Adipose tissue (tissue), 3 donors: ENCODE data around the gene GDF2. TPM values are rescaled to one million over a fixed set of nuclear protein-coding genes. Genes with fewer than 3 reads are reported as not detected.

Experiments used
- H3K27ac ChIP-seq: one replicate; pipeline ENCODE4 v1.5.1; 2013; ENCODE audit warnings: low read depth, low read length
- WGBS, 3 donors: extraction: QIAGEN DNeasy Blood & Tissue Kit; methylation state at CpG; one replicate each; pipeline ENCODE4 v1.1.7; 2013; 5-methylcytosine and 5-hydroxymethylcytosine counted together
- polyA plus RNA-seq, 3 donors: library from polyadenylated mRNA; stranded (reverse); fragments of 200-250 nt; gene quantifications; one replicate each; pipeline ENCODE4 v1.2.3, GENCODE V29; 2013
- donor health status: healthy with polysubstance abuse.
- donor health status: Bipolar disorder and iron deficiency.
- donor health status: healthy.

The GDF2 gene
- polyA plus RNA-seq, 3 donors, result not detected

DNA sequence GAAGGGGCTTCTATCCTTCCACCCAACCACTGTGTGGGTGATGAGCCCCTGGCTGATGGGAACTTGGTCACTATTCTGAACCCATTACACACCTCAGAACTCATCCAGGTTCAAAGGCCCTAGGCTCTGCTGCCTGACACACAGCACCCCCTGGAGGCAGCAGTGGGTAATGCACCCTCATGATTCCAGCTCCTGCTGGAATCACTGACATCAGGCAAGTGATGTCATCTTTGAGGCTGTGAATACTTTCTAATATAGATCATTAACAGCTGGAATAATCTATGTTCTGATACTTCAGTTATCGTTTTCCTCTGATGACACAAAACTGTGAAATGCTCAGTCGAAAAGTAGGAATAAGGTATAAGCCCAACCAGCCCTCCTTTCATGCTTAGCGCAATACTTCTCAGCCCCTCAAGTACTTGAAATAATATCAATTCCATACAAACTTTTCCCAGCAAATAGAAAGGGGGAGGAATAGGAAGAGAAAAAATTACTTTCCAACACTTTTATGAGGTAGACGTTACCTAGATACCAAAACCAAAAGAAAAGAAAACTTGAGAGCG is 18.4 kb downstream of the GDF2 start:
- no peak overlapping the region for H3K27ac ChIP-seq
- 64 to 71% (median 68%) methylated on average over 5 of the region's 5 CpGs for WGBS, 3 donors

DNA sequence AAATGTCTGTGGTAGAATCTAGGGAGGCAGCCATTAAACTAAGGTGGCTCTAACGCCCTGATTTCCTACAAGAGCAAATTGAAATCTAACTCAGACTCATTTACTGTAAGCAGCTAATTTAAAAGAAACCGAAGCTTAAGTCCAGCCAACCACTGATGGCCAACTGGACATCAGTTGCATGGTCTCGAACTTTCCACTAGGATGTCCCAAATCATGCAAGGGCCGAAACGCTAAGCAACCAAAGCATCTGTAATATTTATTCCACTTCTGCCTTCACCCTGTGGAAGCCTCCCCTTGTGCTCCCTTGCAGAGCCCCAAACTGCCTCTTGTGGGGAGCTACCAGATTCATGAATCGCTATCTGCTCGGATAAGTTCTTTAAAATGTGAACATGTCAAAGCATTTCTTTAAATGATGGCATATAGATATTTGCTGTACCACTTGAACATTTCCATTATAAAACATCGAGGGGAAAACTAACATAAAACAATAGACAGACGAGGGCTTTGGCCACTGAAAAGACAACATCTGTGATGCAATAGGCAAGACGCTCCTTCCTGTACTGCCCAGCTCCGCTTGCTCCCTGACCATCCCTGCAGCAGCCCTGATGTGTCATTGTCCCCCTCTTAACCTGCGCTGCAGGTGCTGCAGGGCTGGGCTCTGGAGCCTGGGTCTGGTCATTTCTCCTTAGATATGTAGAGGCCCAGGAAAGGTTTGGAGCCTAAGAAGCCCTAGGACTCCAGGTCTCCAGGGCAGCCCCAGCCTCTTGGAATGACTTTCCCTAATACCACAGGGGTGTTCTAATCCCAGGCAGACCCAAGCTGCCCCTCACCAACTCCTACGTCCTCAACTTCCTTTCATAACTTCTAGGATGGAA is 23.0 kb downstream of the GDF2 start:
- WGBS, 3 donors, result 86 to 91% (median 86%) methylated on average over 13 of the region's 13 CpGs
- no peak overlapping the region for H3K27ac ChIP-seq

DNA sequence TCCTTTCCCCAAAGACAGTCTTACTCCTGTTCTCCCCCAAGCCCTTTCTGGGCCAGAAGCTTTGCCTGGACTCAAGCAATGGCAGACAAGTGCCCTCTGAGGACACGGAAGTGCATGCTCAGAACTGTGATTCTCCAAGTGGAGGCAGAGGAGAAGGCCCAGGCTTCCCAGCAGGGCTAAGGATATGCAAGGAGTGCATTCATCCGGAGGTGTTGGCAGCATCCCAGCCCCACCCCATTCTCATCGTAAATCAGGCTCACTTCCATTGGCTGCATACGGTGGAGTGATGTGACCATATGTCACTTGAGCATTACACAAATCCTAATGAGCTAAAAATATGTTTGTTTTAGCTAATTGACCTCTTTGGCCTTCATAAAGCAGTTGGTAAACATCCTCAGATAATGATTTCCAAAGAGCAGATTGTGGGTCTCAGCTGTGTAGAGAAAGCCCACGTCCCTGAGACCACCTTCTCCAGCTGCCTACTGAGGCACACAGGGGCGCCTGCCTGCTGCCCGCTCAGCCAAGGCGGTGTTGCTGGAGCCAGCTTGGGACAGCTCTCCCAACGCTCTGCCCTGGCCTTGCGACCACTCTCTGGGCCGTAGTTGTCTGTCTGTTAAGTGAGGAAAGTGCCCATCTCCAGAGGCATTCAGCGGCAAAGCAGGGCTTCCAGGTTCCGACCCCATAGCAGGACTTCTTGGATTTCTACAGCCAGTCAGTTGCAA is 24.5 kb downstream of the GDF2 start:
- no peak overlapping the region for H3K27ac ChIP-seq
- WGBS, 3 donors, result 73 to 83% (median 77%) methylated on average over 13 of the region's 13 CpGs

DNA sequence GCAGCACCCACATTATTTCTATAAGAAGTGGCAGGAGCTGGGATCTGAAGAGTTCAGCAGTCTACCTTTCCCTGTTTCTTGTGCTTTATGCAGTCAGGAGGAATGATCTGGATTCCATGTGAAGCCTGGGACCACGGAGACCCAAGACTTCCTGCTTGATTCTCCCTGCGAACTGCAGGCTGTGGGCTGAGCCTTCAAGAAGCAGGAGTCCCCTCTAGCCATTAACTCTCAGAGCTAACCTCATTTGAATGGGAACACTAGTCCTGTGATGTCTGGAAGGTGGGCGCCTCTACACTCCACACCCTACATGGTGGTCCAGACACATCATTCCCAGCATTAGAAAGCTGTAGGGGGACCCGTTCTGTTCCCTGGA is 25.0 kb downstream of the GDF2 start:
- 75 to 78% (median 76%) methylated on average over 4 of the region's 4 CpGs for WGBS, 3 donors
- H3K27ac ChIP-seq, result no peak overlapping the region

DNA sequence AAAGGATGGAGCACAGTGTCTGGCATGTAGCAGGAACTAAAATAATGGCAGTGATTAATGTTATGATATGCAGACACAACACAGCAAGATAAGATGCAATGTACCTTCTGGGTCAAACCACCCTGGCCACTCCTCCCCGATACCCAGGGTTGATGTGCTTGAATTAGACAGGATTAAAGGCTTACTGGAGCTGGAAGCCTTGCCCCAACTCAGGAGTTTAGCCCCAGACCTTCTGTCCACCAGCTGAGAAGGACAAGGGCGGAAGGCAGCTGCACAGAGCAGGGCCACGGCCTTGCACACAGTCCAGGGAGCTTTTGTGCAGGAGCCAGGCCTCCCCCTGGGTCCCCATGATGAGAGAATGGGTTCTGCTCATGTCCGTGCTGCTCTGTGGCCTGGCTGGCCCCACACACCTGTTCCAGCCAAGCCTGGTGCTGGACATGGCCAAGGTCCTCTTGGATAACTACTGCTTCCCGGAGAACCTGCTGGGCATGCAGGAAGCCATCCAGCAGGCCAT is 25.9 kb downstream of the GDF2 start, which contains the start of gene RBP3:
TSS of gene RBP3 (plus strand) at position 226 of the 514 bp plus-strand sequence. CDS start at position 348, 122 bp downstream.
- H3K27ac ChIP-seq, result no peak within 1 kb of the TSS
- 84 to 90% (median 88%) methylated on average over 5 of the region's 5 CpGs for WGBS, 3 donors

DNA sequence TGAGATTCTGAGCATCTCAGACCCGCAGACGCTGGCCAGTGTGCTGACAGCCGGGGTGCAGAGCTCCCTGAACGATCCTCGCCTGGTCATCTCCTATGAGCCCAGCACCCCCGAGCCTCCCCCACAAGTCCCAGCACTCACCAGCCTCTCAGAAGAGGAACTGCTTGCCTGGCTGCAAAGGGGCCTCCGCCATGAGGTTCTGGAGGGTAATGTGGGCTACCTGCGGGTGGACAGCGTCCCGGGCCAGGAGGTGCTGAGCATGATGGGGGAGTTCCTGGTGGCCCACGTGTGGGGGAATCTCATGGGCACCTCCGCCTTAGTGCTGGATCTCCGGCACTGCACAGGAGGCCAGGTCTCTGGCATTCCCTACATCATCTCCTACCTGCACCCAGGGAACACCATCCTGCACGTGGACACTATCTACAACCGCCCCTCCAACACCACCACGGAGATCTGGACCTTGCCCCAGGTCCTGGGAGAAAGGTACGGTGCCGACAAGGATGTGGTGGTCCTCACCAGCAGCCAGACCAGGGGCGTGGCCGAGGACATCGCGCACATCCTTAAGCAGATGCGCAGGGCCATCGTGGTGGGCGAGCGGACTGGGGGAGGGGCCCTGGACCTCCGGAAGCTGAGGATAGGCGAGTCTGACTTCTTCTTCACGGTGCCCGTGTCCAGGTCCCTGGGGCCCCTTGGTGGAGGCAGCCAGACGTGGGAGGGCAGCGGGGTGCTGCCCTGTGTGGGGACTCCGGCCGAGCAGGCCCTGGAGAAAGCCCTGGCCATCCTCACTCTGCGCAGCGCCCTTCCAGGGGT is 26.6 kb downstream of the GDF2 start:
- WGBS, 3 donors, result 90 to 91% (median 91%) methylated on average over 36 of the region's 36 CpGs

DNA sequence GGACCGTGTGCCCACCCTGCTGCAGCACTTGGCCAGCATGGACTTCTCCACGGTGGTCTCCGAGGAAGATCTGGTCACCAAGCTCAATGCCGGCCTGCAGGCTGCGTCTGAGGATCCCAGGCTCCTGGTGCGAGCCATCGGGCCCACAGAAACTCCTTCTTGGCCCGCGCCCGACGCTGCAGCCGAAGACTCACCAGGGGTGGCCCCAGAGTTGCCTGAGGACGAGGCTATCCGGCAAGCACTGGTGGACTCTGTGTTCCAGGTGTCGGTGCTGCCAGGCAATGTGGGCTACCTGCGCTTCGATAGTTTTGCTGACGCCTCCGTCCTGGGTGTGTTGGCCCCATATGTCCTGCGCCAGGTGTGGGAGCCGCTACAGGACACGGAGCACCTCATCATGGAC is 27.3 kb downstream of the GDF2 start:
- no peak overlapping the region for H3K27ac ChIP-seq
- WGBS, 3 donors, result 92 to 94% (median 93%) methylated on average over 22 of the region's 22 CpGs

More for the DNA sequence above, 26.6 kb downstream of the GDF2 start:
- H3K27ac ChIP-seq, result no peak overlapping the region

DNA sequence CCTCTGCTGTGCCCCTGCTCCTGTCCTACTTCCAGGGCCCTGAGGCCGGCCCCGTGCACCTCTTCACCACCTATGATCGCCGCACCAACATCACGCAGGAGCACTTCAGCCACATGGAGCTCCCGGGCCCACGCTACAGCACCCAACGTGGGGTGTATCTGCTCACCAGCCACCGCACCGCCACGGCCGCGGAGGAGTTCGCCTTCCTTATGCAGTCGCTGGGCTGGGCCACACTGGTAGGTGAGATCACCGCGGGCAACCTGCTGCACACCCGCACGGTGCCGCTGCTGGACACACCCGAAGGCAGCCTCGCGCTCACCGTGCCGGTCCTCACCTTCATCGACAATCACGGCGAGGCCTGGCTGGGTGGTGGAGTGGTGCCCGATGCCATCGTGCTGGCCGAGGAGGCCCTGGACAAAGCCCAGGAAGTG is 27.7 kb downstream of the GDF2 start:
- H3K27ac ChIP-seq, result no peak overlapping the region
- 95 to 97% (median 97%) methylated on average over 31 of the region's 31 CpGs for WGBS, 3 donors

DNA sequence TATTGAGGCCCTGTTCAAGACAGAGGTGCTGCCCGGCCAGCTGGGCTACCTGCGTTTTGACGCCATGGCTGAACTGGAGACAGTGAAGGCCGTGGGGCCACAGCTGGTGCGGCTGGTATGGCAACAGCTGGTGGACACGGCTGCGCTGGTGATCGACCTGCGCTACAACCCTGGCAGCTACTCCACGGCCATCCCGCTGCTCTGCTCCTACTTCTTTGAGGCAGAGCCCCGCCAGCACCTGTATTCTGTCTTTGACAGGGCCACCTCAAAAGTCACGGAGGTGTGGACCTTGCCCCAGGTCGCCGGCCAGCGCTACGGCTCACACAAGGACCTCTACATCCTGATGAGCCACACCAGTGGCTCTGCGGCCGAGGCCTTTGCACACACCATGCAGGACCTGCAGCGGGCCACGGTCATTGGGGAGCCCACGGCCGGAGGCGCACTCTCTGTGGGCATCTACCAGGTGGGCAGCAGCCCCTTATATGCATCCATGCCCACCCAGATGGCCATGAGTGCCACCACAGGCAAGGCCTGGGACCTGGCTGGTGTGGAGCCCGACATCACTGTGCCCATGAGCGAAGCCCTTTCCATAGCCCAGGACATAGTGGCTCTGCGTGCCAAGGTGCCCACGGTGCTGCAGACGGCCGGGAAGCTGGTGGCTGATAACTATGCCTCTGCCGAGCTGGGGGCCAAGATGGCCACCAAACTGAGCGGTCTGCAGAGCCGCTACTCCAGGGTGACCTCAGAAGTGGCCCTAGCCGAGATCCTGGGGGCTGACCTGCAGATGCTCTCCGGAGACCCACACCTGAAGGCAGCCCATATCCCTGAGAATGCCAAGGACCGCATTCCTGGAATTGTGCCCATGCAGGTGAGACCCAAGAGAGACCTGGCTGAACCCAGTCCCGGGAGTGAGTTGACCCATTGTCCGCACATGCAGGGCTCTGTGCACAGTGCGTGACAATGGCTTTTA is 28.7 kb downstream of the GDF2 start:
- WGBS, 3 donors, result 94 to 95% (median 95%) methylated on average over 39 of the region's 39 CpGs
- H3K27ac ChIP-seq, result no peak overlapping the region

DNA sequence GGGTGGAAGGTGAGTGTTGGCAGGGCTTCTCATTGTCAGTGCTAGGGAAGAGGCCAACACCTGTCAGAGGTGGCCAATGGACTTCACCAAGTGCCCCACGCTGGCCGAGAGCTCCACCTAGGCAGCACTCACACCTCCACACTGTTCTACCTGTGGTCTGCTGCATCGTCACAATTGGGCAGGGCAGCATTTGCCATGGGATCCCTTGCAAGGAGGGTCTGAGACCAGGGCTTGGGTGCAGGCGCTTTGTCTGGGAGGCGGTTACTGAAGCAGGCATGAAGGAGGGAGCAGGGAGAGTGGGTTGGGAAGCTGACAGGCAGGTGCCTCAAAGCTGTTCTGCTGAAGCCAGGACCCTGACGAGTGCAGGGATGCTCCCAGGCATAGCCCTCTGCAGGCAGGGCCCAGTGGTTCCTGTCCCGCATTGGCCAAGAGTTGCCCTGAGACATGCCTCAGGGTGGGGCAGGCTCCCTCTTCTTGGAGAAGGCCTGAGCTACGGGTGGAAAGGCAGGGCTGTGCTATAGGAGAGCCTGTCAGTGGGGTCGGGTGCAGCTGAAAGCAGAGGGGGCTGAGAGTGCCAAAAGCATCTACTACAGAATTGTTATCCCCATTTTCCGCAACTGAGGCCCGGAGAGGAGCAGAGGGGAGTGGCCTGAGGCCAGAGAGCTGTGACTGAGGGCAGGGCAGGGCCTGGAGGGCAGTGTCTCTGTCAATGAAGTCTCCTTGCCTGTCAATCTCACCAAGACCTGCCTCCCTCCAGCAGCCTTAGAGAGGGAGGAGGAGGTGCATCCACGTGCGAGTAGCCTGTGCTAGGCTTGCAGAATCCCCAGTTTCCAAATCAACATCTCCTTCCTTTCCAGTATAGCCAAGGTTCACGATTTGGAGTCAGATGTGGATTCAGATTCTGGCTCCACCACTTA is 29.9 kb downstream of the GDF2 start:
- H3K27ac ChIP-seq, result no peak overlapping the region
- WGBS, 3 donors, result 81 to 83% (median 82%) methylated on average over 14 of the region's 14 CpGs

DNA sequence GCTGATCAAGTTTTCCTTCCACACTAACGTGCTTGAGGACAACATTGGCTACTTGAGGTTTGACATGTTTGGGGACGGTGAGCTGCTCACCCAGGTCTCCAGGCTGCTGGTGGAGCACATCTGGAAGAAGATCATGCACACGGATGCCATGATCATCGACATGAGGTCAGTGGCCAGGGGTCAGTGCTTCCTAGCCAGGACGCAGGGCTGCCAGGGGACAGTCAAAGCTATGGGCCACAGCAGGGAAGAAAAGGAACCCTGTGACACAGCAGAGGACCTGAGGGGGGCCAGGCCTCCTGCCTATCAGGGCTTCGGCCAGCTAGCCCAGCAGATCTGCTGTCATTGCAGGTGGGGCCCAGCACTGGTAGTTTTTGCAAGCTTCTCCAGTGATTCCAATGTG is 31.1 kb downstream of the GDF2 start:
- WGBS, 3 donors, result 89 to 90% (median 89%) methylated on average over 6 of the region's 6 CpGs
- no peak overlapping the region for H3K27ac ChIP-seq

DNA sequence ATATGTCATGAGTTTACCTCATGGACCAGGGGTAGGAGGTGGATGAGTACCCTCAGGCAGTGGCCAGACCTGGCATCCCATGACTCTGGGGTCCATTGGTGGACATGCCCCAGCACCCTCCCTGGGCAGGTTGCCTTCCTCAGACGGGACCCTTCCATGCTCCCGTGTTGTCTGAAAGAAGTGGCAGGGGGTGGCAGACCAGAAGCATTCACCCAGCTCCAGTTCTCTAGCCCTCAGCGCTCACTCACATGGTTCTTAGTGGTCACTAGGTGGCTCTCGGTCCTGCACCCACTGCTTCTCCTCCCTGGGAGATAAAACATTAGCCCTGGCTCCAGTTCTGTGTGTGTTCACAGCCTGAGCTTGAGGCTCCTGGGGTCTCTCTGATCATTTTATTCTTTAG is 31.9 kb downstream of the GDF2 start:
- whole genome bisulfite sequencing, 3 donors, result 55 to 74% (median 66%) methylated on average over 4 of the region's 4 CpGs
- no peak overlapping the region for H3K27ac ChIP-seq

DNA sequence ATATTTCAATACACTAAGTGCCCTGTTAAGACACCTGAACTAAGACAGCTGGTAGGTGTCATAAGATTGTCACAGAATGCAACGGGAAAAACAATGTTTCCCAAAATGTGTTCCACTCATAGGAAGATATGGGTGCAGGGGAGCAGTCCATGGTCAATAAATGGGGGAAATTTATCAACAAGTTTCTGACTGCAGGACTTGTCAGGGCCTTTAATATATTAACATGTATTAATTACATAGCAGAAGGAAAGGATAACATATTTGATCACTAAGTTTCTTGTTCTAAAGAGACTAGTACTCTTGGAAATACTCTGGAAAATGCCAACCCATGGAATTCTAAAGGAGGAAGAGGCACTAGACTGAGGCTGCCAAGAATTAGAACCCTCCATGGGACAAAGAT is 32.6 kb downstream of the GDF2 start:
- WGBS, 3 donors, result 78 to 91% (median 81%) methylated on average over 1 of the region's 1 CpG
- H3K27ac ChIP-seq, result no peak overlapping the region

DNA sequence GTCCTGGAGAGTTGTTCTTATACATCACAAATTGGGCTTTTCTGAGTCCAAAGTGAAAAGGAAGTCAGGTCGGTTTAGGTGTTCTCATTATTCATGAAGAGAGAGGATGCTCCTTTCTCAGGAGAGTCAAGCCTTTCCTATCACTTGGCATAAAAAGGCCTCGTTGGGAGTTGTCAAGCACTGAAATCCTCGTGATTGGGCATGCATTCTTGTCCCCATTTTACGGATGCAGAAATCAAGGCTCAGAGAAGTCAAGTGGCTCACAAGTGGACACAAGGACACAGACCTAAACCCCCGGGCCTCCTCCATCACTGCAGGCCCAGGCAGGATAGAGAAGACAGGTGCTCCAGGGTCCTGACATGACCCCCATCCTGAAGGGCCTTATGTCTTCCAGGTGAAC is 34.5 kb downstream of the GDF2 start:
- 82 to 87% (median 82%) methylated on average over 5 of the region's 5 CpGs for WGBS, 3 donors
- no peak overlapping the region for H3K27ac ChIP-seq

DNA sequence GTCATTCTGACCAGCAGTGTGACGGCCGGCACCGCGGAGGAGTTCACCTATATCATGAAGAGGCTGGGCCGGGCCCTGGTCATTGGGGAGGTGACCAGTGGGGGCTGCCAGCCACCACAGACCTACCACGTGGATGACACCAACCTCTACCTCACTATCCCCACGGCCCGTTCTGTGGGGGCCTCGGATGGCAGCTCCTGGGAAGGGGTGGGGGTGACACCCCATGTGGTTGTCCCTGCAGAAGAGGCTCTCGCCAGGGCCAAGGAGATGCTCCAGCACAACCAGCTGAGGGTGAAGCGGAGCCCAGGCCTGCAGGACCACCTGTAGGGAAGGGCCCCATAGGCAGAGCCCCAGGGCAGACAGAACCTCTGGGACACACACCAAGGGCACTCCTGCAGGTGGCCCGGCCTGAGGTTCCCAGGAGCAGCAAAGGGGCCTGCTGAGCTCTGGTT is 34.9 kb downstream of the GDF2 start:
- no peak overlapping the region for H3K27ac ChIP-seq
- WGBS, 3 donors, result 94 to 97% (median 95%) methylated on average over 12 of the region's 12 CpGs

DNA sequence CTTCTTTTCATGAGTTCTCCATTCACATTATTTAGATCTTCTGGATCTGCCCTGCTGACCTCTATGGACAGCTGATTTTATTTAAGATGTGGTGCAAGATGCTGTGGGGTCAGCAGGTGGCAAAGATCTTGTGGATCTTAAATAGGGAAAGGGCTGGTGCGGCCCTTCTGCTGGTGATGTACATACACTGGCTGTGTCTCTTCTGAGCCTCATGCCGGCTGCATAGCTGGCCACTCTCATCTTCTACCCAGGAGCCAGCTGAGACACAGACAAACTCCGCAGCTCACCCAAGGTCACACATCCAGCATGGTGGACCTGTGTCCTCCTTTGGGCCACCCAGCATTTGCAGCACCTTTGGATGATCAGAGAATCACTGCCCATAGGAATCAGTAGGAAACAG is 35.7 kb downstream of the GDF2 start:
- H3K27ac ChIP-seq, result no peak overlapping the region
- 93 to 96% (median 94%) methylated on average over 3 of the region's 3 CpGs for WGBS, 3 donors
